ENCODE data around the gene RASGRF1.

RASGRF1 gene

GRCh38 chr15:78947506-78947905 is 143.1 kb downstream of the RASGRF1 start:
- TF ChIP-seq, protein P1, sequence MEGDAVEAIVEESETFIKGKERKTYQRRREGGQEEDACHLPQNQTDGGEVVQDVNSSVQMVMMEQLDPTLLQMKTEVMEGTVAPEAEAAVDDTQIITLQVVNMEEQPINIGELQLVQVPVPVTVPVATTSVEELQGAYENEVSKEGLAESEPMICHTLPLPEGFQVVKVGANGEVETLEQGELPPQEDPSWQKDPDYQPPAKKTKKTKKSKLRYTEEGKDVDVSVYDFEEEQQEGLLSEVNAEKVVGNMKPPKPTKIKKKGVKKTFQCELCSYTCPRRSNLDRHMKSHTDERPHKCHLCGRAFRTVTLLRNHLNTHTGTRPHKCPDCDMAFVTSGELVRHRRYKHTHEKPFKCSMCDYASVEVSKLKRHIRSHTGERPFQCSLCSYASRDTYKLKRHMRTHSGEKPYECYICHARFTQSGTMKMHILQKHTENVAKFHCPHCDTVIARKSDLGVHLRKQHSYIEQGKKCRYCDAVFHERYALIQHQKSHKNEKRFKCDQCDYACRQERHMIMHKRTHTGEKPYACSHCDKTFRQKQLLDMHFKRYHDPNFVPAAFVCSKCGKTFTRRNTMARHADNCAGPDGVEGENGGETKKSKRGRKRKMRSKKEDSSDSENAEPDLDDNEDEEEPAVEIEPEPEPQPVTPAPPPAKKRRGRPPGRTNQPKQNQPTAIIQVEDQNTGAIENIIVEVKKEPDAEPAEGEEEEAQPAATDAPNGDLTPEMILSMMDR (IDR thresholded peaks at IDR 0.05; ENCODE audit: low read depth, low read length) = no peak
- no peak overlapping the region for H3K4me3 ChIP-seq (ENCODE audit: low read depth, low read length)

DNA sequence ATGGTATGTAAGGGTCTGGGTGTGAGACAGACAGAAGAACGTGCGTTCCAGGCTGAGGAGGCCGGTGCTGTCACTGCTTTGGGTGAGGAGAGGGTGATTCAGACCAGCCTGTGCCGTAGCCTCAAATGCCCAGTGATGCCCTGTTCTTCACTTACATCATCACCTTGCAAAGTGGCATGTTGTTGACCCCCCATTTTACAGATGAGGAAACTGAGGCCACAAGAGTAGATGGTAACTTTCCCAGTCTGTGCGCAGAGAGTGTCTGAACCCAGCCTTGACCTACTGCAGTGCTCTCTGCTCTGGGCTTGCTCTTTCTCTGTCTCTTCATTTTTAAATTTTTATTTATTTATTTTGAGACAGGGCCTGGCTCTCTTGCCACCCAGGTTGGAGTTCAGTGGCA is 144.1 kb downstream of the RASGRF1 start:
- no peak overlapping the region for H3K4me3 ChIP-seq (ENCODE audit: low read depth, low read length)
- TF ChIP-seq, protein P1 (IDR thresholded peaks at IDR 0.05; ENCODE audit: low read depth, low read length) = no peak

GRCh38 chr15:78944669-78945407 is 145.7 kb downstream of the RASGRF1 start, which contains the start of gene CTSH:
CTSH (minus strand) TSS chr15:78945046; CDS start chr15:78944981, 65 bp downstream.
- TF ChIP-seq, protein P1 (IDR thresholded peaks at IDR 0.05; ENCODE audit: low read depth, low read length) = no peak

DNA sequence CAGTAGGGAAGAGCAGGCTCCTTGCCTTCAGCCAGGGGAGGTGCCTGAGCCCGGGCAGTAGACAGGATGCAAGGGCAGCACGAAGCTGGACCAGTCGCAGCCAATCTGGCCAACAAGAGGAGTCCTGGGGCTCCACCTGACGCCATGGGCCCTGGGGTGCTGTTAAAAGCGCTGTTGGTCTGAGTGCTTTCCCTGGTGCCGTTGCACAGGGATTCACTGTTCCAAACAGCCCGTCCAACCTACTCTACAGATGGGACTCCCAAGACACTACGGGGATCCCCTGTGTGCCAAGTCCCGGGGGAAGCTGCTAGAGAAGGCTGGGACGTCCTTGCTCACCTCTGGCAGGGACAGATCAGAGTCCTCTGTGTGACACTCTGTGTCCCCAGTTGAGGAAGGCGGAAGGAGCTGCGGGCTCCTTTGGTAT is 146.4 kb downstream of the RASGRF1 start:
- H3K4me3 ChIP-seq (ENCODE audit: low read depth, low read length) = no peak overlapping the region

More at GRCh38 chr15:78944669-78945407, 145.7 kb downstream of the RASGRF1 start, which contains the start of gene CTSH:
- H3K4me3 ChIP-seq (ENCODE audit: low read depth, low read length) = peak within 1 kb of the TSS; percentile 49

DNA sequence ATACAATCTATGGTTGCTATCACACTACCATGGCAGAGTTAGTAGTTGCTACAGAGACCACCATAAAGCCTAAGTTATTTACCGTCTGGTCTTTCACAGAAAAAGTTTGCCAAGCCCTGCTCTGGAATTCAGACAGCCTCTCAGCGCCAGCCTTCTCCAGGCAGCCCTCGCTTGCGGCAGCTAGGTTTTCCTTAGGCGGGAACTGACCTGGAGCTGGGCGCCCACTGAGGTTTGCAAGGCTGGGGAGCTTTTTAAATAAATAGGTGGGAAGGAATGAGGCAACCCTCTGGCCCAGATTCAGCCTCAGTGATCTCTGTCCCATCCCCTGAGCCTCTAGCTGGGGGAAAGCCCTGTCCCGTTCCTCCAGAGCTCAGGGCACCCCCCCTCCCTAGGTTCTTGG is 146.9 kb downstream of the RASGRF1 start:
- no peak overlapping the region for H3K4me3 ChIP-seq (ENCODE audit: low read depth, low read length)
- TF ChIP-seq, protein P1 (IDR thresholded peaks at IDR 0.05; ENCODE audit: low read depth, low read length) = no peak

More for the DNA sequence above, 146.4 kb downstream of the RASGRF1 start:
- TF ChIP-seq, protein P1 (IDR thresholded peaks at IDR 0.05; ENCODE audit: low read depth, low read length) = no peak

- TF ChIP-seq, protein P1 (IDR thresholded peaks at IDR 0.05; ENCODE audit: low read depth, low read length) = no peak
- no peak overlapping the region for H3K4me3 ChIP-seq (ENCODE audit: low read depth, low read length)
Observed at GRCh38 chr15:78942741-78943140, 147.8 kb downstream of the RASGRF1 start.

All from WI38 (cell line).